HT1080 (cell line): ENCODE data around the gene XYLT2. TPM values are rescaled to one million over a fixed set of nuclear protein-coding genes. Genes with fewer than 3 reads are reported as not detected.
A peak's percentile ranks its signal among the peaks of the same experiment; 100 is the strongest.

Experiments used
- DNase-seq: peaks from one replicate; pipeline ENCODE4 v3.0.0-alpha.2; 2015; ENCODE audit warnings: low read depth
- total RNA-seq: library from RNA; depleted of rRNA; stranded (reverse); fragments of >200 nt; shearing (Covaris generic); gene quantifications from 2 replicates; pipeline ENCODE4 v1.2.3, GENCODE V29; 2014

XYLT2 gene
- total RNA-seq, 1 experiment from 2014 or later: 53.4 TPM

GRCh38 chr17:50363217-50364060 is 17.5 kb downstream of the XYLT2 start:
- DNase-seq: no peak

- no peak for DNase-seq
Observed at GRCh38 chr17:50364061-50364458, 18.1 kb downstream of the XYLT2 start.

- peak; percentile 49 for DNase-seq
Observed at GRCh38 chr17:50364715-50365114, 18.8 kb downstream of the XYLT2 start.

GRCh38 chr17:50365165-50365564 is 19.2 kb downstream of the XYLT2 start:
- no peak for DNase-seq

DNA sequence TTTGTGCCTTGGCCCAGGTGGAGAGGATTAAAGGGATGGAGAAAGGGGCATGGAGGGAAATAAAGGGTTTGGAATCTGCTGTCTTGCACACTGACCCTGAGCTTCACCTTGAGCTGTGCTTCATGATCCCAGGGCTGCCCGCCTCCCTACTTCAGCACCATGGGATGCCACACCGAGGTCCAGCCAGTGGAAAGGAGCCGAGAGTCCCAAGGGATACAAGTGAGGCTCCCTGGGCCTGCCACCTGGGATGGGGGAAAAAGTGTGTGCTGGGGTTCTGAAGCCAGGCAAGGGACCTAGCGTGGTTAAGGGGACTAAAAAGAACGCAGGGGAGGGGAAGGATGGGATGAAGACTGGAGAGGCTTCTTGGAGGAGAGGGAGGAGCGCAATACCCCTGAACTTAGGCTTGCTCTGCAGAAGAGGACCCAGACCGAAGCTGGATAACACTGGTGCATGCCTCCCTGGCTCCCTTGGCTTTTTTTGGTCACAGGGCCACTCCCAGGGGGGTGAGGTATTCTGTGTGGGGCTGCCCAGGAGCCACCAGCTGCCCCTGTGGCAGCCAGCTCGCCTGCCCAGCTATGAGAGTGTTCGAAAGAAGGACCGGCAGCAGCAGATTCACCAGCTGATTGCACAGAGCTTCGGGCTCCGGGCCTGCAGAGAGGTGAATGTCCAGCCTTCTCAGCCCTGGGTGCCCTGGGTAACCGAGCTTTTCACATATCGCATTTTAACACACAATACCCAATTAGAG is 19.9 kb downstream of the XYLT2 start:
- DNase-seq: no peak

DNA sequence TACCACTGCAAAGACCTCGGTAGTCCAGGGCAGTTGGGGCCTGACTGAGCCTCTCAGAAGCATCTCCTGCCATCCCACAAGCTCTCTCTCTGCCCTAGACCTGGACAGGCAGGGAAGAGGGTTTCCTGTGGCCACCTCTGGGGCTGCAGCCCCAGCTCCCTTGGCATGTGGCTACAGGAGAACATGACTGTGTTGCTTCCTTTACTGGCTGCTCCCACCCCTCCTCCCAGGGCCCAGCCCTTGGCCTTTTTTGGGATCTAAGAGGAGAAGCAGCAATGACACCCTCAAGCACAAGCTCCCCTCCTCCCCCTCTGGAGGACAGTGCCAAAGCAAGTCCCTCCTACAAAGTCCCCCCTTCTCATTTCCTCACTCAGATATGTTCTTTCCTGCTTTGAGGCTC is 21.5 kb downstream of the XYLT2 start:
- no peak for DNase-seq

GRCh38 chr17:50370052-50370451 is 24.1 kb downstream of the XYLT2 start:
- no peak for DNase-seq

GRCh38 chr17:50371526-50371925 is 25.6 kb downstream of the XYLT2 start:
- no peak for DNase-seq

DNA sequence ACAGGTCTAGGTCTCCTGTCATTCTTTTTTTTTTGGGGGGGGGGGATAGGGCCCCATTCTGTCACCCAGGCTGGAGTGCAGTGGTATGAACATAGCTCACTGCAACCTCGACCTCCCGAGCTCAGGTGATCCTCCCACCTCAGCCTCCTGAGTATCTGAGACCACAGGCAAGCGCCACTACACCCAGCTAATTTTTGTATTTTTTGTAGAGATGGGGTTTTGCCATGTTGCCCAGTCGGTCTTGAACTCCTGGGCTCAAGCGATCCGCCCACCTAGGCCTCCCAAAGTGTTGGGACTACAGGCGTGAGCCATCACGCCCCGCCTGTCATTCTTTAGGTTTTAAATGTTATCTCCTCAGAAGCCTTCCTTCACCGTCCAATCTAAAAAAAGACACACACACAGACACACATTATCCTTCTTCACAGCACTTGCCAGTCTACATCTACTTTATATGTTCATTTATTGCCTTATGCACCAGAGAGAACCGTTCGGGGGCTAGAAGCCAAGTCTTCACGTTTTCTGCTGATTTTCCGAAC is 26.4 kb downstream of the XYLT2 start:
- no peak for DNase-seq

GRCh38 chr17:50372758-50373556 is 27.0 kb downstream of the XYLT2 start, which contains the start of the genes EME1 and MRPL27:
EME1 (plus strand) TSS chr17:50373229; CDS start chr17:50375209, 1,980 bp downstream.
MRPL27 (minus strand) TSS chr17:50373184; CDS start chr17:50373170, 14 bp downstream.
- peak; percentile 87 for DNase-seq

DNA sequence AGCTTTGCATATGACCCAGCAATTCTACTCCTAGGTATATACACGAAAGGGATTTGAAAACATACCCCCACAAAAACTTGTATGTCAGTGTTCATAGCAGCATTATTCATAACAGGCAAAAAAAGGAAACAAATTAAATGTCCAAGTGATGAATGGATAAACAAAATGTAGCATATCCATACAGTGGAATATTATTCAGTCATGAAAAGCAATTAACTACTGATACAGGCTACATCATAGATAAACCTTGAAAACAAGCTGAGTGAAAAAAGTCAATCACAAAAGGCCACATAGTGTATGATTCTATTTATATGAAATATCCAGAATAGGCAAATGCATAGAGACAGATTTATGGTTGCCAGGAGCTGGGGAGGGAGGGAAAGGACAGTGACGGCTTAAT is 27.8 kb downstream of the XYLT2 start:
- DNase-seq: no peak

DNA sequence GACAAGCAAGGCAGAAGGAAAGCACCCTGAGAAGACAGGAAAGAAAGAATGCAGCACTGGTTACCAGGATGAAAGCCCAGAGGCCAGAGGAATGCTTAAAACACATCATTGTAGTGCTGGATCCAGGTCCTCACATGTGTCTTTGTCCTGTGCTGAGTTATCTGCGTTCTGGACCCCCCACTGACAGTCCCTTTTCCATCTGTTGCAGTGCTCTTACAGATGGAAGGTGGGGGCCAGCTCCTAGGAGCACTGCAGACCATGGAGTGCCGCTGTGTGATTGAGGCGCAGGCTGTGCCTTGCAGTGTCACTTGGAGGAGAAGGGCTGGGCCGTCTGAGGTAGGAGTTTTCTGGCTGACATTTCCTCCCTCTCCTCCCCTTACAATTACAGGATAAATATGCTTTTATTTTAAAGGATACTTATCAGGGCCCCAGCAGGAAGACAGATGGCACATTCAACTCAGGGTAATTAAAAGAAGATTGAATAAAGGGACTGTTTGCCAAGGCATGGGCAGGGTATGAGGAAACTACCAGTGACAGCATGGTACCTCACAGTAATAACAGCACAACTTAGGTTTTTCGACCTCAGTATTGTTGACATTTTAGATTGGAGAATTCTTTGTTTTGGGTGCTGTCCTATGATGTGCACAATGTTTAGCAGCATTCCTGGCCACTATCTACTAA is 30.1 kb downstream of the XYLT2 start:
- DNase-seq: no peak

DNA sequence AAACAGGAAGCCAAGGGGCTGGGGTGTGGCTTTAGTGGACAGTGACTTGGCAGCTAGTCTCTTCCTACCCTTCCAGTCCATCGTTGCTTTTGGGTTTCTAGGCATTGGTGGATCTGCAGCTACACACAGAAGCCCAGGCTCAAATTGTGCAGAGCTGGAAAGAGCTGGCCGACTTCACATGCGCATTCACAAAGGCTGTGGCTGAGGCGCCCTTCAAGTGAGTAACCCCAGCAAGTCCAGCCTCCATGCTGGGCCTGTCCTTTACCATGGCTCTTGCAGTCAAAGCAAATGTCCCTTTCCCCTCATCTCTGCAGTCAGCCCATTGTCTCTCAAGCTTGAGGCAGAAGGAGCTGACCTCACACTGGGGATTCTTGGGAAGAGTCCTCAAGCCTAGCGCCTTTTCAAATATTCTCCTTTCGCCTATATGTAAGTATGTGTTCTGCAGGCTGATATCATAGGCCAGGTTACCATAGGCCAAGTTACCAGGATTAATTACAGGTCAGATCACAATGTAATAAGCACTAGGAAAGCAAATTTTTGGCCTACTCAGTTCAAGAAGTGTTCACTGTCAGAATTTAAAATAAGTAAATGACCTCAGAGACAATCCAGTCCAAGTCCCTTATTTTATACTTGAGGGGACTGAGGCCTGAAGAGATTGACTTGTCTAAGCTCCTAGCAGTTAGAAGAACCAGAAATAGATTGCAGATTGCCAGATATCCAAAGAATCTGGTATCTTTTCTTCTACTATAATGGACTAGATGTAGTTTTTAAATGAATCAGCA is 33.6 kb downstream of the XYLT2 start:
- DNase-seq: no peak

GRCh38 chr17:50380369-50381259 is 34.7 kb downstream of the XYLT2 start:
- DNase-seq: no peak

GRCh38 chr17:50381260-50381815 is 35.4 kb downstream of the XYLT2 start:
- no peak for DNase-seq

DNA sequence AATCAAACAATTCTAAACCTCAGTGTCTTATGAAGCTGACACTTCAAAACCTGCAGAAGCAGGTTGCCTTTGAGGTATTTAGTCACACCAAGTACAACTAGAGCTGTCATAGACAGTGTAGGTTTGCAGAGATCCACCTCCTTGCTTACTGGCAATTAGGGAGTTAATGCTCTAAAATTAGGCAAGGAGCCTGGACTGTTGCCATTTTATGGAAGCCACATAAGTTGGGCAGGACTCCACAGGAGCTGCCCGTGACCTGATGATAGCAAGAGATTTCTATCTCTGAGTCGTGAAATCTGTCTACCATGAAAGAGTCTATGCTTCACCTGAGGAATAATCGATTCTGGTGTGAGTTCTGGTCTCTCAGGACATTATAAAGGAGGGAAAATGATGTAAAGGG is 36.0 kb downstream of the XYLT2 start:
- DNase-seq: no peak

GRCh38 chr17:50382931-50383330 is 37.0 kb downstream of the XYLT2 start:
- no peak for DNase-seq

GRCh38 chr17:50386510-50386909 is 40.6 kb downstream of the XYLT2 start:
- DNase-seq: no peak

DNA sequence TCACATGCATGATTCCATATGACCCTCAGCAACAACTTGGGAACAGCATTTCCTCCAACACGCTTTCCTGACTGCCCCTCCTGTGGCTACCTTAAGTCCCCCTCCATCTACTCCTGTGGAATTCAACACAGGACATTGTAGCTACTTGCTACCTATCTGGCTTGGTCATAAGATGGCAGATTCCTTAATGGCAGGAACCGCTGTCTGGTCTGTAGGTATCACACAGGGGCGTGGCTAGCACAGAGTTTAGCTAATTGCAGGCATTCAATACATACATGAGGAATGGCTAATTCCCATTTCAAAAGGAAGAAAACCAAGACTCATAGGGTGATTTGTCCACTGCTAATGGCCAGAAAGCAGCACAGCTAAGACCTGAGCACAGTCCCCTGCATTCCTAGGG is 42.8 kb downstream of the XYLT2 start:
- no peak for DNase-seq
